Activated CD8-positive, alpha-beta memory T cell treated with anti-CD3 and anti-CD28 coated beads for 4 hours (primary cell): Measurements from ENCODE around the gene RPS6KL1.

ENCODE experiments used
- DNase-seq, 2 donors: peaks; one replicate each; pipeline ENCODE4 v3.0.0-alpha.2; 2020; ENCODE audit warnings: low read depth in 2 of 2

RPS6KL1 gene

GRCh38 chr14:74882103-74882920, 40.7 kb downstream of the RPS6KL1 start:
- DNase-seq: no peak

GRCh38 chr14:74881431-74882102, 41.5 kb downstream of the RPS6KL1 start, which contains the start of gene DLST:
DLST (plus strand) TSS chr14:74881916; CDS start chr14:74881954, 38 bp downstream.
- DNase-seq: peak; percentile 70 to 71

GRCh38 chr14:74879427-74880182, 43.5 kb downstream of the RPS6KL1 start:
- DNase-seq: no peak

DNA sequence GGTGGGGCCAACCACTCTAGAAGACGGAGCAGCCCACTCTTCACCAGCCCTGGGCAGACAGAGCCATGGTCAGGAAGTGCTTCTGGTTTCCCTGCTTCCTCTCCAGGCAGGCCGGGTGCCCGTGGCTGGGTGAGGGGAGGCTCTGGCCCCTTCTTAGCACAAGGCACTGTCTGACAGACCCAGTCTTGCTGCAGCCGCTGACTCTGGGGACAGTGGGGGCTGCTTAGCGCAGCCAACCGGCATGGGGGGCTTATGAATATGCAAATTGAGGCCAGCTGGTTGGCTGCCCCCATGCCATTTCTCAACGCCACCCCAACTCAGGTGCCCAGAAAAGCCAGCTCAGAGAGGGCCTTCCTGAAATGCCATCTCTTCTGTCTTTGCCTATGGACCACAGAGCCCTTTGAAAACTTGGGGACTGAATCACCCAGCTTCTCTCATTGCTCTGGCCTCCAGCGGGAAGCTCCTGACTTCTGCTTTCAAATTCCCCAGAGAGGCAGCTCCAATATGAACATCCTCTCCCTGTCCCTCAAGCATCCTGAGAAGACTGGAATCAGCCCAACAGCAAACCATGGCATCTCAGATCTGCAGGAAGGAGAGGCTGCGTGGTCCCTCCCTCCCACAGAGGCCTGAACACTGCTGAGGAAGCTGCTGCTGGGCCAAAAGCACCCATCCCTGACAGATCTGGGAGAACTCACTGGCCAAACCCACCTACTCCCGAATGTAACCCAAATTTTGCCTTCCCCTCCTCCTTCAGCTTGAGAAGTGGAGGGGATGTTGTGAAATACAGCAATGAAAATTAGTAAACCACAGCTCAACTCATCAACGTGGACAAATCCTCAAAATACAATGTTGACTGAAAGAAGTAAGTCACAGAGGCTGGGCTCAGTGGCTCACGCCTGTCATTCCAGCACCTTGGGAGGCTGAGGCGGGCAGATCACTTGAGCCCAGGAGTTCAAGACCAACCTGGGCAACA, 46.8 kb downstream of the RPS6KL1 start, which contains the start of gene PROX2:
Gene PROX2, minus strand, starts transcription at position 205 of the 973 bp plus-strand sequence. CDS start 12,311 bp downstream, outside the sequence.
- DNase-seq: no peak

- no peak for DNase-seq
Observed at GRCh38 chr14:74875204-74875603, 47.9 kb downstream of the RPS6KL1 start.

- no peak for DNase-seq
Observed at GRCh38 chr14:74871819-74872218, 51.2 kb downstream of the RPS6KL1 start.

DNA sequence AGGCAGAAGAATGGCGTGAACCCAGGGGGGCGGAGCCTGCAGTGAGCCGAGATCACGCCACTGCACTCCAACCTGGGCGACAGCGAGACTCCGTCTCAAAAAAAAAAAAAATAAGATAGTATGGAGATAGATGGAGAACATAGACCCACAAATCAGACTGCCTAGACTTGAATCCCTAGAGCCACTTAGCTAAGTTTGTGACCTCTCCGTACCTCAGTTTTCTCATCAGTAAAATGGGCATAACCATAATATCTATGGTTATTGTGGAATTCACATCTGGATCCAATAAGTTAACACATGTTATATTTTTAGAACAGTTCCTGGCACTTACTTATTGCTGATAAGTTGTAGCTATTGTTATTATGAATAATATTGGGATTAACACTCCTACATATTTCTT, 54.3 kb downstream of the RPS6KL1 start:
- no peak for DNase-seq

DNA sequence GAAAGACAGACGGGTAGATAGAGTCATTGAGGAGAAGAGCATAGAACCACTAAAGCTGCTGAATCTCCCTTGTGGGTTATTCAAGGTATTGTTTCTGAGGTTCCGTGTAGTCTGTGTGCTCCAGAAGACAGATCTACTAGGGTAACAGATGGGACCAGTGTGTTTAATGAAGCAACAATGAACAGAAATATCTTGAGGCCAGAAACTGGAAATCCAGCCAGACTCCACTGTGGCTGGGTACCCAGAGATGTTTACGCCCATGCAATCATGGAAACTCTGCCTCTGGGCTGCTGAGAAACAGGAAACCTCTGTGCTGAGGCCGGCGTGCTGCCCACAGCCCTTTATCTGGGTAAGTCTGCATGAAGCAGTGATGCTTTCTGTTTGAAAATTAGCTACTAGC, 55.4 kb downstream of the RPS6KL1 start:
- peak; percentile 16 to 43 for DNase-seq

DNA sequence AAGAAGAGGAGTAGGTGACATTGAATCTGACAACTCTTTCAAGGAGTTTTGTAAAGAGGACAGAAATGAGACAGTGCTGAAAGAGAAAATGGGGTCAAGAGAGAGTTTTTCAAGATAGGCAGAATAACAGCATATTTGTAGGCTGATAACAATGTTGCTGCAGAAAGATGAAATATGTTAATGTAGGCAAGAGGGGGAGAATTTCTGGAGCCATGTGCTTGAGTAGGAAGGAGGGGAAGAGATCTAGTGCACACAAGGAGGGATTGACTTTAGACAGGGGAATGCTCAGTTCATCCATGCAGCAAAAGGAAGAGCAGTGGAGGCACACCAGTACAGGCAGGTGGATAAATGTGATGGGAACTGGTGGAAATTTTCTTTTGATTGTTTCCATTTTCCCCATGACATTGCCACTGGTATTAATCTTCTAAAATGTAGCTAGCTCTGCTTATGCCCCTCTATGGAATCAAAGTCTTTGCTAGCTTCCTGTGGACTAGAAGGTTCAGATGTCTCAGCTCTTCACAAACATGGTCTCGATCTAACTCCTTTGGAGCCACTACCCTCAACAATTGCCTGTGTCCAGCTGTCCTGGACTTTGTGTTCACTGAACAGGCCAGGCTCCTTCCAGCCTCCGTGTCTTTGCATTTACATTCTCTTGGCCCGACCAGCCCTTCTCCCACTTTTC, 56.2 kb downstream of the RPS6KL1 start:
- no peak for DNase-seq

DNA sequence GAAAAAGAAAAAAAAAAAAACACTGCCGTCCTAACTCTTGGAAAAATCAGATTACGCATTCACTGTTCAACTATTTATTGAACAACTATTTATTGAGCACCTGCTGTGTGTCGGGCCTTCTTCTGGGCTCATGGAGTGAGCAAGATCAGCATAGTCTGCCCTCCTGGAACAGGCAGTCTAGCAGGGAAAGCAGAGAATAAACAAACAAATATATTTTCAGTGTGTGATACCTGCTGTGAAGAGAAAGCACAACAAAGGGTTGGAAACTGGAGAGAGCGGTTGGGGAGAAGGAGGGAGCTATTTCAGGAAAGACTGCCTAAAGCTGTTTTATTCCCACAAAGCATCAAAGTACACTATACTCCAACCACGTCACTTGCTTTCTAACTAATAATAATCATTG, 57.9 kb downstream of the RPS6KL1 start:
- no peak for DNase-seq

DNA sequence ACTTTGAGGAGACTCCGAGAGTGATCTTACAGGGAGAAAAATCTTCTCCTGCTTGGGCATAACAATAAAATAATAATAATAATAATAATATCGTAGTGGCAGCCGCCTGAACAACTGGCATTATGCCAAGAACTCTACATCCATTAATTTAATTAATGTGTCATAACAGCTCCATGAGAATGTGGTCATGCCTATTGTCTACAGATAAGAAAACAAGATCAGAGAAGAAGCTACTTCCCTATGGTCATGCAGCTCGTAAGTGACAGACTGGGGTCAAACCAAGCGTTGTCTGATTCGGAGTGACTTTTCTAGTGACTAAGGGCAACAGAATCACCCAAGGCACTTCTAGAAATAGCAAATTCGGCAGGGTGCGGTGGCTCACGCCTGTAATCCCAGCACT, 58.9 kb downstream of the RPS6KL1 start:
- DNase-seq: no peak

DNA sequence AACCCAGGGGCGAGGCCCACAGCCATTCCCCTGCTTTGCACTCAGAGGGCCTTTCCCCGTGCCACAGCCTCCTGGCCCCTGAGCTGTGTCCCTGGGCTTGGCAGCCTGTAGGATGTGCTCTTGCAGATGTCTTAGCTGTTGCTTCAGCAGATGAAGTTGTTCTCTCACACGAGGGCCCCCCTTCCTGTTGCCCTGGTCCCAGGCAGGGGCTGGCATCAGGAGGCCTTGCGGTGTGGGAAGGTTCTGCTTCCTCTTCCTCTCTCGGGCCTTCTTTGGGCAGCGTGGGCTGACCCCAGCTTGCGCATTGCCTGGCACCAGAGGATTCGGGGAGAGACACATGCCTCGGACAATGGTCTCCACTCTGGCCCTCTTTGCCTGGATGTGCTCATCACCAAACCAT, 59.8 kb downstream of the RPS6KL1 start:
- DNase-seq: no peak

- no peak for DNase-seq
Observed at GRCh38 chr14:74861734-74862090, 61.3 kb downstream of the RPS6KL1 start.

DNA sequence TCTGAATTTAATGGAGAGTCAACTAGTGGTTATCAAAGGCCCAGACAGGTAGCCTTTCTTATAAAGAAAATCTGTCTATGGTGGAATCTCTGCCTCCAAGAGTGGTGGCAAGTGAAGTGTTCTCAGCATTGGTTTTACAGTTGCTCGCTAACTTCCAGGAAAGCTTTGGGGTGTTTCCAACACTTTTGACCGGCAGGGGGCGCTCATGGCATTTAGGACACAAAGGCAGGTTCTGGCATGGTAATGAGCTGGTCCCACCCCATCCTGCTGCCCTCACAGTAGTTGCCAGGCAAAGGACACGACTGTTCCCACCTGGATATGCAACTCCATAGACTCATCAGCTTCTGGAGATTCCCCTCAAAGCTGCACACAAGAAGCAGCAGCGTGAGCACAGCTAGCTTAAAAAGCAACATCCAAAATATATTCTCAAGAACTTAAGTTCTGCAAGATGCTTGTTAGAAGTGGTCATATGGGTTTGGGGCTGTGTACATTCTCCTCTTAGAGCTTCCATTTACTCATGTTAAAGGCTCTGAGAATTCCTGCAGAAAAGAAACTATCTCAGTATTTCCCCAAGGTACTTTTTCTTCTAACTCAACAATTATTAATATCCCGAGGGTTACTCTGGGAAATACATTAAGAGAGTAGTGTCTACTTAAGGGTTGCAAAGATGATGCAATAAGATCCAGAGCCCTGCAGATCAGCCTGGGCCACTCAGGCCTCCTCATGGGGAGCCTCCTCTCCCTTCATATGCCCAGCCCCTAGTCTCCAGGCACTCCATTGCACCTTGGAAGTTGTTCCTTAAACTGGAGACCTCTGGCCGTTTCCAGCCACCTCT, 61.9 kb downstream of the RPS6KL1 start:
- peak; percentile 79 to 85 for DNase-seq

DNA sequence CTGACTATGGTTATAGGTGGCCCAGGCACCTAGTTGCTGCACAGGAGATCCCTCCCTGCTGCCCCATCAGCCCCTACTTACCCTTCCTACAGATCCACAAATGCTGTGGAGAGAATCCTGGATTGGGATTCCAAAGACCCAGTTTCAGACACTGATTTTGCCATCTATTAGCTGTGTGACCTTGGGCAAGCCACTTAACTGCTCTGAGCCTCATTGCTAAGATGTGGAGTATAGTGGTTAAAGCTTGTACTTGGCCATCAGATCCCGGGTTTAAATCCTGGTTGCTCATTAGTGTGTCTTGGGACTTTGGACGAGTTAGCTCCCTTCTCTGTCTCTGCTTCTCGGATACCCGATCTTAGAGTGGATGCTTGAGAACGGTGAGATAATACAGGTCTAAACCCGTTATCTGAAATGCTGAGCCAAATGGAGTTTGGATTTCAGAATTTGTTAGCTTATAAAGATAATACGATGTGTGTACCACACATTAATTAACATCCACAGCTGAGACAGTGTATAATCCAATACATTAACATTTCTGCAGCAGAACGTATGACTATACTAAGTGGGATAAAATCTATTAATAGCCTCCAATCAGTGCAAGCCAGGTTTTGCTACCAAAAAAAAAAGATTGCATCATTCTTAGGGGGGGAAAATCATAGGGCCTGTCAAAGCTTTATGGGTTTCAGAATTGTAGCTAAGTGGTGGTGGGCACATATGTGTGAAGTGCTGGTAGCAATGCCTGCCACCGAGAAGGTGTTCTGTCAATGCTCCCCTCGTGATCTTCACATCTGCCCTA, 63.1 kb downstream of the RPS6KL1 start:
- no peak for DNase-seq

DNA sequence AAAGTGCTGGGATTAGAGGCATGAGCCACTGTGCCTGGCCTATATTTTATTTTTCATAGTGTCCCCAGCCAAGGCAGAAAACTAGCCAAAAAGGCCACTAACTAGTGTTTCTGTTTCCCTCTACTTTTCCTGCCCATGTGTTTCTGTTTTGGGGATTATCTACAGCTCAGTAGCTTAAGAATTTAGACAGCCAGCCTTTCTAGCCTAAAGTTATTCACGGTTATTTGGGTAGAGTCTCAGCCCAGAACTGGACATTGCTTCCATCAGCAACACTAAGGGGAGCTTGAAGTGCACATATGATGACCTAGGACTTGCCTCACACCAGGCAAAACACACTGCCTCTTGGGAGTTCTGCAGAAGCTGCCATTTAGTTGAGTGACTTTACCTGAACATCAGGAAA, 65.0 kb downstream of the RPS6KL1 start:
- no peak for DNase-seq

DNA sequence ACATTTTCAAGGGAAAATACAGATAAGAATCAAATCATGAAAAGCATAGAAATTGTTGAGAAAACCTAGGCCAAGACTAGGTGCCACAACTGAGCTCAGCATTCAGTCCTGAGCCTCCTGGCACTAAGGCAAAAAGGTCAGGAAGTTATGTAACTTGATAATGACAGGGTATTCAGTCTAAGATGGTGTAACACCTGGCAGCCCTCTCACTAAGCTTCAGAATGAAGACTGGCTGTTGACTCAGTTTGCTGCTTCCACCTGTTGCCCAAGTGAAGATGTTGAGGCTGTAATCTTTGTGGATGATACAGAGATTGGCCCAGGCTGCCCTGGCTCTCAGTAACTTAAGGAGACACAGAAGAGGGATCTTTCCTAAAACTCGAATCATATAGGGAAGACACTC, 66.7 kb downstream of the RPS6KL1 start:
- DNase-seq: no peak

DNA sequence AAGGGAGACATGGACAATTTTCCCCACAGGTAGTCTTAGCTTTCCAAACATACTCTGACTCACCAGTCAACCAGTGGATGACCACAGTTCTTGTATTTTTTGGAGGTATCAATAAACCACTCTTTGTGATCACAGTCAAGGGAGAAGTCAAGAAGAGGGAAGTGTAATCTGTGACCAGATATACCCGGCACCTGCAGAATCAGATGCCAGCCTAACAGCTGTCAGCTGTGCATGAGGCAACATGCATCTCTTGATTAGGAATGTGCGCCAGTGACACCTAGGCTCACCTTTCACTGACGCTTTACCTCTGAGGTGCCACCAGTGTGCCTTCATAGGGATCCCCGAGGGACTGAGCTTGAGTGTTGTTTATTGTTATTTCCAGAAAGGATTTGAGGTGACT, 67.1 kb downstream of the RPS6KL1 start:
- DNase-seq: no peak

DNA sequence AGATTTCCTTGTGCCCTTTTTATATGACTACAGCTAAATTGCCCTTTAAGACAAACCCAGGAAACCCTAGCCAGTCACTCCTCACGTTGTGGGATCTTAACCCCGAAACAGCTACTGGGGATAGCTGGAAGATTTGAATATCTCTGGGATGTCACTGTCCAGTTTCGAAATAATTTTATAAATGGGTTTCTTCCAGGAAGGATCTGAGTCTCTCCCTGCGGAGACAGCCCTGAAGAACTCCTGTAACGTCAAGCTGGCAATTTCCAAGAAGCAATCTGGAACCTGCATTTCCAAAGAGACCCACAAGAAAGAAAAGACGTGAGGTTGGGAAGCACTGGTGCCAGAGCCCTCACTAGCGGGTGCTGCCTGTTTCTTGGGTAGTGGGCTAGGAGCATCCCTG, 68.0 kb downstream of the RPS6KL1 start:
- no peak for DNase-seq
